ENCODE measurements around the gene CC2D1B.

The CC2D1B gene, protein sequence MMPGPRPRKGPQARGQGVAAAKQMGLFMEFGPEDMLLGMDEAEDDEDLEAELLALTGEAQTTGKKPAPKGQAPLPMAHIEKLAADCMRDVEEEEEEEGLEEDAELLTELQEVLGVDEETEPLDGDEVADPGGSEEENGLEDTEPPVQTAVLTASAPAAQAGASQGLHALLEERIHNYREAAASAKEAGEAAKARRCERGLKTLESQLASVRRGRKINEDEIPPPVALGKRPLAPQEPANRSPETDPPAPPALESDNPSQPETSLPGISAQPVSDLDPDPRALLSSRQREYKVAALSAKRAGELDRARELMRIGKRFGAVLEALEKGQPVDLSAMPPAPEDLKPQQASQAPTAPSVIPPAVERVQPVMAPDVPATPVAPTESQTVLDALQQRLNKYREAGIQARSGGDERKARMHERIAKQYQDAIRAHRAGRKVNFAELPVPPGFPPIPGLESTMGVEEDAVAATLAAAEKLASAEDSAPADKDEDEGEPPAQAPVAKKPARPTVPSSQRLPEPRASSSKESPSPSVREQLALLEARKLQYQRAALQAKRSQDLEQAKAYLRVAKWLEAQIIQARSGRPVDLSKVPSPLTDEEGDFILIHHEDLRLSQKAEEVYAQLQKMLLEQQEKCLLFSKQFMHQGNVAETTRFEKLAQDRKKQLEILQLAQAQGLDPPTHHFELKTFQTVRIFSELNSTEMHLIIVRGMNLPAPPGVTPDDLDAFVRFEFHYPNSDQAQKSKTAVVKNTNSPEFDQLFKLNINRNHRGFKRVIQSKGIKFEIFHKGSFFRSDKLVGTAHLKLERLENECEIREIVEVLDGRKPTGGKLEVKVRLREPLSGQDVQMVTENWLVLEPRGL

DNA sequence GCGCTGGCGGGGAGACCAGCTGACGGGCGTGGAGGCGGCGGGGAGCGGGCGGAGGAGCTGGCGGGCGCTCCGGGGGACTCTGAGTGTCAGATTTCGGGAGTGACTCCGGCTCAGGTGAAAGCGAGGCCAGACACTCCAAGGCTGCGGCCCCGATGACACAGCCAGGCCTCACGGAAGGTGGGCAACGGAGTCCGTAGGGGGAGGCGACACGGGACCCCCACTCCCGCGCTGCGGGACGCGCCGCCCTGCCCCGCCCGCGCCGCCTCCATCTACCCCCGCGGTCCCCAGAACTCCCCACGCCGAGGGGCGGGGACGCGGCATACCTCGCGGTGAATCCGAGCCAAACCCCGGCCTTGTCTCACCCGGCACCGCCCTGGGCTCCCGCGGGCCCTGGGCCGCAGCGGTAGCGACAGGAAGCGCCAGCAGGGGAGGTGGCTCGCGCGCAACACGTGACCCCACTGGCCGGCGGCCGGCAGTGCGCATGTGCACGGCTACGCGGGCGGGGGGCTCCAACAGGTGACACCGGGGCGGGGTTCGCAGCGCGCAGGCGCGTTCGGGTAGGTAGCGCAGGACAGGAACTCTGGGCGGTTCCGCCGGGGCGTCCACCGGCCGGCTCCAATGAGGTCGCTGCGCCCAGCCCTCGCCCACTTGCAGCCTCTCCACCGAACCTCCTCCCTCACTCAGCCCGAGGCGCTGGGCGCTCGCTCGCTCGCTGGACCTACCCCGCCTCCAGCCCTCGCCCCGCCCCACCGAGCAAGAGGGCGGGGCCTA lies at the start of gene CC2D1B:
Gene CC2D1B (minus strand): TSS at position 460 of the 771 bp plus-strand sequence. CDS start 1,585 bp downstream, outside the sequence.
- peak within 1 kb of the TSS; percentile 83 for H3K9ac ChIP-seq (ENCODE audit: low read length)

DNA sequence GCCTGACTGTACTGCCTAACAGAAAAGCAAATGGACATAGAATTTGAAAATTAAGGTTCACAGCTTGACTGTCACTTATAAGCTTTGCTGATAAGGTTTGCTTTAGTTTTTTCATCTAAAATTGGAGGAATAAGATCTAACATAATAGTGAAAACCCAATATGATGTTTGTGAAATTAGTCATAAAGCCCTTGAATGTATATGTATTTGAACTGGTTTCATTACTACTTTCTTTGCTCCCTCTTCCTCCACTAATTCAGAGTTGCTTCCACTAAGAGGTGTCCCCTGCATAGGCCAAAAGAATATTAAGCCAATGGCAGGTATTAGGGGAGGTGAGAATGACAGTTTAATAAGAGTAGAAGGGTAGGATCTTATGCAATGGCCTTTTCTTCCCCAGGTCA lies 48.9 kb upstream of the CC2D1B start:
- no peaks in the 10 kb centered on the region for H3K4me1 ChIP-seq (ENCODE audit: control insufficient read depth, low read depth, low read length)
- H3K27me3 ChIP-seq (ENCODE audit: control insufficient read depth, insufficient read depth, low read length), result no peaks in the 10 kb centered on the region
- H3K36me3 ChIP-seq (ENCODE audit: control insufficient read depth, low read depth, low read length), result peaks cover 76% of the 10 kb centered on the region
- H3K4me3 ChIP-seq (ENCODE audit: low read length), result no peak overlapping the region
- H3K9ac ChIP-seq (ENCODE audit: low read length), result no peak overlapping the region
- no peak overlapping the region for H3K27ac ChIP-seq (ENCODE audit: low read length)
- H3K9me3 ChIP-seq (ENCODE audit: control insufficient read depth, low read depth, low read length), result no peaks in the 10 kb centered on the region

More for the DNA sequence above, at the start of gene CC2D1B:
- H3K4me1 ChIP-seq (ENCODE audit: control insufficient read depth, low read depth, low read length), result peaks cover 5% of the 10 kb centered on the region
- peaks cover 16% of the 10 kb centered on the region for H3K36me3 ChIP-seq (ENCODE audit: control insufficient read depth, low read depth, low read length)
- no peaks in the 10 kb centered on the region for H3K27me3 ChIP-seq (ENCODE audit: control insufficient read depth, insufficient read depth, low read length)
- peak within 1 kb of the TSS; percentile 95 for H3K4me3 ChIP-seq (ENCODE audit: low read length)
- H3K27ac ChIP-seq (ENCODE audit: low read length), result peak within 1 kb of the TSS; percentile 24
- H3K9me3 ChIP-seq (ENCODE audit: control insufficient read depth, low read depth, low read length), result no peaks in the 10 kb centered on the region

DNA sequence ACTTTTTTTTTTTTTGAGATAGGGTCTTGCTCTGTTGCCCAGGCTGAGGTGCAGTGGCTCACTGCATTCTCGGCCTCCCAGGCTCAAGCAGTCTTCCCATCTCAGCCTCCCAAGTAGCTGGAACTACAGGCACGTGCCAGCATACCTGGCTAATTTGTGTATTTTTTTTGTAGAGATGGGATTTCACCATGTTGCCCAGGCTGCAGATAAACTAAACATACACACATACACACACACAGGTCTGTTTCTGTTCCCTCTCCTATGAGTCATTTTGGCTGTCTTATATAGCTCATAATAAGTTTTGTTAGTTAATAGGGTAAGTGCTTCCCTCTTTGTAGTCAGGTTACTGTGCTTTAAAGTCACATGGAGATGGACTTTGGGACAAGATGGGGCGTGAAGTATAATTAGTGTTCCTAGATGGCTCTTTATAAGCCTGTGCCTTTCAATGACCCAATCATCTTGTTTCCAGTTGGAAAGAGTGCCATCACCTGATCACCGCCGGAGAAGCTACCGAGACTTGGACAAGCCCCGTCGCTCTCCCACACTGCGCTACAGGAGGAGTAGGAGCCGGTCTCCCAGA lies 47.5 kb upstream of the CC2D1B start:
- no peaks in the 10 kb centered on the region for H3K27me3 ChIP-seq (ENCODE audit: control insufficient read depth, insufficient read depth, low read length)
- H3K27ac ChIP-seq (ENCODE audit: low read length), result no peak overlapping the region
- no peaks in the 10 kb centered on the region for H3K4me1 ChIP-seq (ENCODE audit: control insufficient read depth, low read depth, low read length)
- H3K9ac ChIP-seq (ENCODE audit: low read length), result no peak overlapping the region
- peaks cover 84% of the 10 kb centered on the region for H3K36me3 ChIP-seq (ENCODE audit: control insufficient read depth, low read depth, low read length)
- no peak overlapping the region for H3K4me3 ChIP-seq (ENCODE audit: low read length)
- H3K9me3 ChIP-seq (ENCODE audit: control insufficient read depth, low read depth, low read length), result no peaks in the 10 kb centered on the region

DNA sequence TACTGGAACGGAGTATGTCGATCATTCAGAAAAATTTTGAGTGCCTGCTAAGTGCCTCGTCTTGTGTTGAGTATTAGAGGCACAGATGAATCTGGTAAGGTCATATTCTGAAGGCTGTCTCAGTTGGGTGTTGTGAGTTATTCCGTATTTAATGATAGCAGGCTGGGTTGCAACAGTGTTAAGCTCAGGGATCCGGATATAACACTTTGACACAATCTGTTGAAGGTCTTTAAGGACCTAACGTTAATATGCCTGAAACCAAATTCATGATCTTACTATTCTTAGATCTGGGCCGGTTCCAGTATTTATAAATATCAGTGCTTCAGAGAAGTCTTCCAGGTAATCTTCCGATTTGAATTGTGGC lies 39.0 kb upstream of the CC2D1B start:
- Histone ChIP-seq H3K36me3 (ENCODE audit: control insufficient read depth, low read depth, low read length) (peaks cover 50% of the 10 kb centered on the region), H3K4me1 (ENCODE audit: control insufficient read depth, low read depth, low read length) (peaks cover 9% of the 10 kb centered on the region), H3K9me3 (ENCODE audit: control insufficient read depth, low read depth, low read length) (no peaks in the 10 kb centered on the region), H3K4me3 (ENCODE audit: low read length) (peak overlapping the region; percentile 96), H3K27me3 (ENCODE audit: control insufficient read depth, insufficient read depth, low read length) (no peaks in the 10 kb centered on the region), H3K9ac (ENCODE audit: low read length) (peak overlapping the region; percentile 98), H3K27ac (ENCODE audit: low read length) (peak overlapping the region; percentile 95)

DNA sequence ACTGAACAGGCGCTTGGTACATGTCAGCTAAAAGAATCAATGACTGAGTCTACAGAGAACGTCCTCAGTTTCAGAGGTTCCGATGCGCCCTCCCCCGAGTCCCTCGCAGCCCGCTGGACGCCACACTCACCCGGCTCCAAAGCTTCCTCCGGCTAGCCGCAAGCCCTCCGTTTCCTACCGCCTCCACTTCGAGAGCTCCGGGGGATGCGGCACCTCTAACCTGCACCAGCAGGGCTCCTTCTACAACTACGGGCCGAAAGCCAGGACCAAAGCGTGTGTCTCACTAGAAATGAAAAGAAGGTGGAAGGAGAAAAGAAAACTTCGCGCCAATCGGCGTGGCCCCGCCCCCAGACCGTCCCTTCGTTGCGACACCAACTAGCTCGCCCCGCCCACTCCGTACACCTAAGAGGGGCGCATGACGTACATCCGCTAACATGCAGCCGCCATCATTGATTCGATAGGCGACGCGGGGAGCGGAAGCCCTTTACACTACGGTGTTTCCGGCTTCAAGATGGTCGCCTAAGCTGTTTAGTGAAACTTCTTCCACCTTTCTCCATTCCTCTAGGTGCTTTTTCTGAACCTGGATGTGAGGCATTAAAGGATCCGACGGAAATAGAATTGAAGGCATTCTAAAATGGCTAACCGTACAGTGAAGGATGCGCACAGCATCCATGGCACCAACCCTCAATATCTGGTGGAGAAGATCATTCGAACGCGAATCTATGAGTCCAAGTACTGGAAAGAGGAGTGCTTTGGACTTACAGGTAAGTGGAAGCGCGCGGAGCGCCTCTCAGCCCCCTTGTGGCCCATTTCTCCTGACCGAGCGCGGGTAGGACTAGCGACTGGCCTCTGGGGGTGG lies 38.3 kb upstream of the CC2D1B start, which contains the start of the genes ORC1 and PRPF38A:
Gene ORC1 (minus strand): TSS at position 308 of the 859 bp plus-strand sequence. CDS start 2,200 bp downstream, outside the sequence.
Gene PRPF38A (plus strand): TSS at position 487 of the 859 bp plus-strand sequence. CDS start 148 bp downstream, at position 635.
- Histone ChIP-seq H3K9me3 (ENCODE audit: control insufficient read depth, low read depth, low read length) (no peaks in the 10 kb centered on the region), H3K4me1 (ENCODE audit: control insufficient read depth, low read depth, low read length) (peaks cover 9% of the 10 kb centered on the region), H3K27me3 (ENCODE audit: control insufficient read depth, insufficient read depth, low read length) (no peaks in the 10 kb centered on the region), H3K4me3 (ENCODE audit: low read length) (peak within 1 kb of the TSS; percentile 96), H3K9ac (ENCODE audit: low read length) (peak within 1 kb of the TSS; percentile 98), H3K27ac (ENCODE audit: low read length) (peak within 1 kb of the TSS; percentile 95), H3K36me3 (ENCODE audit: control insufficient read depth, low read depth, low read length) (peaks cover 50% of the 10 kb centered on the region)

DNA sequence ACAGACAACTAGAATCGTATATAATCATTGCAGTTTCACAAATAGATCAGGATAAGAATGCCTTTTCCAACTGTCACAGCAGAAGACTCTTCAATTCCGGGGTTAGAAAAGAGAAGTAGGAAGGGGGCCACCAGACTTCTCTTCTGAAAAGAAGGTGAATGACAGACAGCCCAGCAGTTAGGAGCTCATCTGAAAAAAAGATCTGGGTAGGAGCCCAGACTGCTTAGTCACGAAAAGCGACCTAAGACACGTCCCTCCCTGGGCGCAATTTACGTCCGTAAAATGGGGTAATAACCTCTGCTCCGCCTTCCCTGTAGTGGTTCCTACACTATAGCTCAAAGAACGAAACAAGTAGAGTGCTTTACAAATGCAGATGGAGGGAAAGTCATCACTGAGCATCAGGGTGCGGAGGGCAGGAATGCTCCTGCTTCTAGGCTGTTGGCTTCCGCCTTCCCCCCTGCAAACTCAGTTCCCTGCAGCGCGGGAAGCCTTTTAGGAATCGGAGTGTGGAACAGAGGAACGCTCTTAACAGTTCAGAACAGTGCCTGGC lies 37.6 kb upstream of the CC2D1B start:
- Histone ChIP-seq H3K4me3 (ENCODE audit: low read length) (peak overlapping the region; percentile 96), H3K4me1 (ENCODE audit: control insufficient read depth, low read depth, low read length) (peaks cover 9% of the 10 kb centered on the region), H3K27me3 (ENCODE audit: control insufficient read depth, insufficient read depth, low read length) (no peaks in the 10 kb centered on the region), H3K9me3 (ENCODE audit: control insufficient read depth, low read depth, low read length) (no peaks in the 10 kb centered on the region), H3K27ac (ENCODE audit: low read length) (peak overlapping the region; percentile 95), H3K9ac (ENCODE audit: low read length) (peak overlapping the region; percentile 98), H3K36me3 (ENCODE audit: control insufficient read depth, low read depth, low read length) (peaks cover 47% of the 10 kb centered on the region)

DNA sequence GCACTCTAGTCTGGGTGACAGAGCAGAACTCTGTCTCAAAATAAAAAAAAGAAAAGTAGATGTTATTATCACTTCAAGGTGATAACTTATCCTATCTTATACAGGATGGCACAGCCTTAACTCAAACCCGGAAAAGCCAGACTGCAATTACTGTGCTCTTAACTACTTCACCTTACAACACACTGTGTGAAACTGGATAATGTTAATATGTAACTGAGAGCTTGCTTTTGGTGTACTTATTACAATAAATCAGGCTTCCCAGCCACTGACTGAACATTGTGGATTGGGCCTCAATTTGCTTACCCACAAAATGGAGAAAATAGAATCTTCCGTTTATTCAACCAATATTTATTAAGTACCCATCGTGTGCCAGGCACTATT lies 36.8 kb upstream of the CC2D1B start:
- Histone ChIP-seq H3K4me3 (ENCODE audit: low read length) (peak overlapping the region; percentile 96), H3K4me1 (ENCODE audit: control insufficient read depth, low read depth, low read length) (peaks cover 9% of the 10 kb centered on the region), H3K9ac (ENCODE audit: low read length) (peak overlapping the region; percentile 98), H3K27me3 (ENCODE audit: control insufficient read depth, insufficient read depth, low read length) (no peaks in the 10 kb centered on the region), H3K27ac (ENCODE audit: low read length) (no peak overlapping the region), H3K9me3 (ENCODE audit: control insufficient read depth, low read depth, low read length) (no peaks in the 10 kb centered on the region), H3K36me3 (ENCODE audit: control insufficient read depth, low read depth, low read length) (peaks cover 42% of the 10 kb centered on the region)

DNA sequence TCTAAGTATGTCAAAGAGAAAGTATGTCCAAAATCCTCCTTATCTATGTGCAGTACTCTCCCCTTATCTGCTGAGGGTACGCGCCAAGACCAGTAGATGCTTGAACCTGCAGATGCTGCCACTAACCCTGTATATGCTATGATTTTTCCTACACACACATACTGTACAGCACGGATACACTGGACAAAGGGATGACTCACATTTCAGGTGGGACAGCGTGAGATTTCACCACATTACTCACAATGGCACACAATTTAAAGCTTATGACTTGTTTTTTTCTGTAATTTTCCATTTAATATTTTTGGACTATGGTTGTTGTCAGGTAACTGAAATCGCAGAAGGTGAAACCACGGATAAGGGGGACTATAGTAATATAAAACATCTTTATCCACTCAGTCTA lies 34.1 kb upstream of the CC2D1B start:
- Histone ChIP-seq H3K9me3 (ENCODE audit: control insufficient read depth, low read depth, low read length) (no peaks in the 10 kb centered on the region), H3K4me3 (ENCODE audit: low read length) (no peak overlapping the region), H3K36me3 (ENCODE audit: control insufficient read depth, low read depth, low read length) (peaks cover 62% of the 10 kb centered on the region), H3K27me3 (ENCODE audit: control insufficient read depth, insufficient read depth, low read length) (no peaks in the 10 kb centered on the region), H3K4me1 (ENCODE audit: control insufficient read depth, low read depth, low read length) (peaks cover 3% of the 10 kb centered on the region), H3K27ac (ENCODE audit: low read length) (no peak overlapping the region), H3K9ac (ENCODE audit: low read length) (no peak overlapping the region)

DNA sequence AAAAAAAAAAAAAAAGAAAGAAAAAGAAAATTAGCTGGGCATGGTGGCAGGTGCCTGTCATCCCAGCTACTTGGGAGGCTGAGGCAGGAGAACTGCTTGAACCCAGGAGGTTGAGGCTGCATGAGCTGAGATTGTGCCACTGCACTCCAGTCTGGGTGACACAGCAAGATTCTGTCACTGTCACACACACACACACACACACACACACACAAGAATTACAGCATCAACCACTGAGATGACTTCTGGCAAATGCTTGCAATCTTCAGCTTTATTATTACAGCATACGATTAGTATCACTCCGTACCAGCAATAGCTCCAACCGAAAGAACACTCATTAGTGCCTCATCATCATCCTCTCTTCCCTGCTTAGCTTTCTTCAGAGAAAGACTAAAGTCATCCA lies 33.6 kb upstream of the CC2D1B start:
- Histone ChIP-seq H3K9me3 (ENCODE audit: control insufficient read depth, low read depth, low read length) (no peaks in the 10 kb centered on the region), H3K4me1 (ENCODE audit: control insufficient read depth, low read depth, low read length) (peaks cover 3% of the 10 kb centered on the region), H3K36me3 (ENCODE audit: control insufficient read depth, low read depth, low read length) (peaks cover 67% of the 10 kb centered on the region), H3K9ac (ENCODE audit: low read length) (no peak overlapping the region), H3K4me3 (ENCODE audit: low read length) (no peak overlapping the region), H3K27me3 (ENCODE audit: control insufficient read depth, insufficient read depth, low read length) (no peaks in the 10 kb centered on the region), H3K27ac (ENCODE audit: low read length) (no peak overlapping the region)

DNA sequence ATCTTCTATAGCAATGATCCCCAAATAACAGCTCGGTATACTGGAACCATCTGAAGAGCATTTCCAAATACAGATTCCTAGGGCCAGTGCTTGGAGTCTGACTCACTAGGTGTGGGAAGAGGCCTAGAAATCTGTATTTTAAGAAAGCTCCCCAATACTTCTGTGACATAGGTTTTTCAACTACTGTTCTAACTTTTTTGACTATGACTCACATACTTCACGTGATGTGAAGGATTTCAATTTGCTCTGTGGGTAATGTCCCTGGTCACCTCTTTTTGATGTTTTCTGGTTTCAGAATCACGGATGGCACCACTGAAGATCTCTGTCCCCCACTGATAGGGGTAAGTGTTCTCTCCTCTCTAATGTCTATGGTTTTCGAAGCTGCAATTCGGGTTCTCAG lies 27.2 kb upstream of the CC2D1B start:
- H3K9me3 ChIP-seq (ENCODE audit: control insufficient read depth, low read depth, low read length), result no peaks in the 10 kb centered on the region
- peaks cover 86% of the 10 kb centered on the region for H3K36me3 ChIP-seq (ENCODE audit: control insufficient read depth, low read depth, low read length)
- no peaks in the 10 kb centered on the region for H3K4me1 ChIP-seq (ENCODE audit: control insufficient read depth, low read depth, low read length)
- H3K9ac ChIP-seq (ENCODE audit: low read length), result no peak overlapping the region
- H3K27me3 ChIP-seq (ENCODE audit: control insufficient read depth, insufficient read depth, low read length), result no peaks in the 10 kb centered on the region
- no peak overlapping the region for H3K27ac ChIP-seq (ENCODE audit: low read length)
- no peak overlapping the region for H3K4me3 ChIP-seq (ENCODE audit: low read length)

All from iPS-18a (cell line).